WTC11 (cell line): ENCODE data around the gene IGSF9.

Experiments
- FOXP1 ChIP-seq: sonication (generic); formaldehyde crosslinking; IDR thresholded peaks from 2 replicates; pipeline ENCODE4 v1.8.0; 2022; ENCODE audit warnings: missing genetic modification reagents, mild to moderate bottlenecking, moderate library complexity, borderline replicate concordance
- NFYB ChIP-seq: sonication (generic); formaldehyde crosslinking; conservative IDR thresholded peaks from 2 replicates; pipeline ENCODE4 v1.8.0; 2022; ENCODE audit warnings: low read depth, missing genetic modification reagents
- SMAD4 ChIP-seq: sonication (generic); formaldehyde crosslinking; IDR thresholded peaks from 2 replicates; pipeline ENCODE4 v1.8.0; 2022; ENCODE audit warnings: mild to moderate bottlenecking, missing genetic modification reagents
- ZBTB21 ChIP-seq: sonication (generic); formaldehyde crosslinking; IDR thresholded peaks from 2 replicates; pipeline ENCODE4 v1.8.1; 2023; ENCODE audit warnings: mild to moderate bottlenecking, missing genetic modification reagents, borderline replicate concordance
- ZNF121 ChIP-seq: sonication (generic); formaldehyde crosslinking; IDR thresholded peaks from 2 replicates; pipeline ENCODE4 v1.8.0; 2023; ENCODE audit warnings: missing genetic modification reagents
- TF ChIP-seq, protein P1 (sequence below): sonication (generic); formaldehyde crosslinking; conservative IDR thresholded peaks from 2 replicates; pipeline ENCODE4 v1.8.1; 2023; ENCODE audit warnings: mild to moderate bottlenecking, low read depth, missing genetic modification reagents, moderate library complexity
- TF ChIP-seq, protein P2 (sequence below): fragments of 200-600 bp; IDR thresholded peaks from 2 replicates; pipeline ENCODE4 v1.8.0; 2022; ENCODE audit warnings: antibody characterized with exemption
- TF ChIP-seq, protein P3 (sequence below): sonication (generic); formaldehyde crosslinking; IDR thresholded peaks from 2 replicates; pipeline ENCODE4 v1.8.1; 2023; ENCODE audit warnings: mild to moderate bottlenecking, missing genetic modification reagents, borderline replicate concordance
- TF ChIP-seq, protein P4 (sequence below): sonication (generic); formaldehyde crosslinking; IDR thresholded peaks from 2 replicates; pipeline ENCODE4 v1.8.1; 2022; ENCODE audit warnings: mild to moderate bottlenecking, moderate library complexity, missing genetic modification reagents

DNA sequence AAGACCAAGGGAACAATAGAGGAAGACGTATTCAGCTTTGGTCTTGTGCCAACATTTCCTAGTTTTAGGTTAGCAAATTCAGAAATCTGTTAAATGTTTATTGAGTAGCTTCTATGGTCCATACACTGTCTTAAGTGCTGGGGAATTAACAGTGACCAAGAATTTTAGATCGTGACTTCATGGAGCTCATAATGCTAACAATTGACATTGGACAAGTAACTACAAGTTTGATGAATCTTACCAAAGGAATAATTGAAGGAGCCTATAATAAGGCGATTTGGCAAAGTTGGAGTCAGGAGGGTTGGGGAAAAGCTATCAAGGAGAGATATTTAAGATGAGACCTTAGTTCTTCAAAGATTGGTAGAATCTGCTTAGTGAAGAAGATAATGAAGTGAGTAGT lies 10.0 kb upstream of the IGSF9 start:
- no peak for TF ChIP-seq FOXP1
- TF ChIP-seq, protein P1, sequence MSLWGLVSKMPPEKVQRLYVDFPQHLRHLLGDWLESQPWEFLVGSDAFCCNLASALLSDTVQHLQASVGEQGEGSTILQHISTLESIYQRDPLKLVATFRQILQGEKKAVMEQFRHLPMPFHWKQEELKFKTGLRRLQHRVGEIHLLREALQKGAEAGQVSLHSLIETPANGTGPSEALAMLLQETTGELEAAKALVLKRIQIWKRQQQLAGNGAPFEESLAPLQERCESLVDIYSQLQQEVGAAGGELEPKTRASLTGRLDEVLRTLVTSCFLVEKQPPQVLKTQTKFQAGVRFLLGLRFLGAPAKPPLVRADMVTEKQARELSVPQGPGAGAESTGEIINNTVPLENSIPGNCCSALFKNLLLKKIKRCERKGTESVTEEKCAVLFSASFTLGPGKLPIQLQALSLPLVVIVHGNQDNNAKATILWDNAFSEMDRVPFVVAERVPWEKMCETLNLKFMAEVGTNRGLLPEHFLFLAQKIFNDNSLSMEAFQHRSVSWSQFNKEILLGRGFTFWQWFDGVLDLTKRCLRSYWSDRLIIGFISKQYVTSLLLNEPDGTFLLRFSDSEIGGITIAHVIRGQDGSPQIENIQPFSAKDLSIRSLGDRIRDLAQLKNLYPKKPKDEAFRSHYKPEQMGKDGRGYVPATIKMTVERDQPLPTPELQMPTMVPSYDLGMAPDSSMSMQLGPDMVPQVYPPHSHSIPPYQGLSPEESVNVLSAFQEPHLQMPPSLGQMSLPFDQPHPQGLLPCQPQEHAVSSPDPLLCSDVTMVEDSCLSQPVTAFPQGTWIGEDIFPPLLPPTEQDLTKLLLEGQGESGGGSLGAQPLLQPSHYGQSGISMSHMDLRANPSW (CRISPR knock-in tag): no peak
- no peak for TF ChIP-seq ZBTB21
- TF ChIP-seq ZNF121 (CRISPR knock-in tag): no peak
- TF ChIP-seq, protein P2, sequence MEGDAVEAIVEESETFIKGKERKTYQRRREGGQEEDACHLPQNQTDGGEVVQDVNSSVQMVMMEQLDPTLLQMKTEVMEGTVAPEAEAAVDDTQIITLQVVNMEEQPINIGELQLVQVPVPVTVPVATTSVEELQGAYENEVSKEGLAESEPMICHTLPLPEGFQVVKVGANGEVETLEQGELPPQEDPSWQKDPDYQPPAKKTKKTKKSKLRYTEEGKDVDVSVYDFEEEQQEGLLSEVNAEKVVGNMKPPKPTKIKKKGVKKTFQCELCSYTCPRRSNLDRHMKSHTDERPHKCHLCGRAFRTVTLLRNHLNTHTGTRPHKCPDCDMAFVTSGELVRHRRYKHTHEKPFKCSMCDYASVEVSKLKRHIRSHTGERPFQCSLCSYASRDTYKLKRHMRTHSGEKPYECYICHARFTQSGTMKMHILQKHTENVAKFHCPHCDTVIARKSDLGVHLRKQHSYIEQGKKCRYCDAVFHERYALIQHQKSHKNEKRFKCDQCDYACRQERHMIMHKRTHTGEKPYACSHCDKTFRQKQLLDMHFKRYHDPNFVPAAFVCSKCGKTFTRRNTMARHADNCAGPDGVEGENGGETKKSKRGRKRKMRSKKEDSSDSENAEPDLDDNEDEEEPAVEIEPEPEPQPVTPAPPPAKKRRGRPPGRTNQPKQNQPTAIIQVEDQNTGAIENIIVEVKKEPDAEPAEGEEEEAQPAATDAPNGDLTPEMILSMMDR: no peak
- TF ChIP-seq SMAD4 (CRISPR knock-in tag): no peak
- TF ChIP-seq, protein P3, sequence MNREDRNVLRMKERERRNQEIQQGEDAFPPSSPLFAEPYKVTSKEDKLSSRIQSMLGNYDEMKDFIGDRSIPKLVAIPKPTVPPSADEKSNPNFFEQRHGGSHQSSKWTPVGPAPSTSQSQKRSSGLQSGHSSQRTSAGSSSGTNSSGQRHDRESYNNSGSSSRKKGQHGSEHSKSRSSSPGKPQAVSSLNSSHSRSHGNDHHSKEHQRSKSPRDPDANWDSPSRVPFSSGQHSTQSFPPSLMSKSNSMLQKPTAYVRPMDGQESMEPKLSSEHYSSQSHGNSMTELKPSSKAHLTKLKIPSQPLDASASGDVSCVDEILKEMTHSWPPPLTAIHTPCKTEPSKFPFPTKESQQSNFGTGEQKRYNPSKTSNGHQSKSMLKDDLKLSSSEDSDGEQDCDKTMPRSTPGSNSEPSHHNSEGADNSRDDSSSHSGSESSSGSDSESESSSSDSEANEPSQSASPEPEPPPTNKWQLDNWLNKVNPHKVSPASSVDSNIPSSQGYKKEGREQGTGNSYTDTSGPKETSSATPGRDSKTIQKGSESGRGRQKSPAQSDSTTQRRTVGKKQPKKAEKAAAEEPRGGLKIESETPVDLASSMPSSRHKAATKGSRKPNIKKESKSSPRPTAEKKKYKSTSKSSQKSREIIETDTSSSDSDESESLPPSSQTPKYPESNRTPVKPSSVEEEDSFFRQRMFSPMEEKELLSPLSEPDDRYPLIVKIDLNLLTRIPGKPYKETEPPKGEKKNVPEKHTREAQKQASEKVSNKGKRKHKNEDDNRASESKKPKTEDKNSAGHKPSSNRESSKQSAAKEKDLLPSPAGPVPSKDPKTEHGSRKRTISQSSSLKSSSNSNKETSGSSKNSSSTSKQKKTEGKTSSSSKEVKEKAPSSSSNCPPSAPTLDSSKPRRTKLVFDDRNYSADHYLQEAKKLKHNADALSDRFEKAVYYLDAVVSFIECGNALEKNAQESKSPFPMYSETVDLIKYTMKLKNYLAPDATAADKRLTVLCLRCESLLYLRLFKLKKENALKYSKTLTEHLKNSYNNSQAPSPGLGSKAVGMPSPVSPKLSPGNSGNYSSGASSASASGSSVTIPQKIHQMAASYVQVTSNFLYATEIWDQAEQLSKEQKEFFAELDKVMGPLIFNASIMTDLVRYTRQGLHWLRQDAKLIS (CRISPR knock-in tag): no peak
- no peak for TF ChIP-seq NFYB
- TF ChIP-seq, protein P4, sequence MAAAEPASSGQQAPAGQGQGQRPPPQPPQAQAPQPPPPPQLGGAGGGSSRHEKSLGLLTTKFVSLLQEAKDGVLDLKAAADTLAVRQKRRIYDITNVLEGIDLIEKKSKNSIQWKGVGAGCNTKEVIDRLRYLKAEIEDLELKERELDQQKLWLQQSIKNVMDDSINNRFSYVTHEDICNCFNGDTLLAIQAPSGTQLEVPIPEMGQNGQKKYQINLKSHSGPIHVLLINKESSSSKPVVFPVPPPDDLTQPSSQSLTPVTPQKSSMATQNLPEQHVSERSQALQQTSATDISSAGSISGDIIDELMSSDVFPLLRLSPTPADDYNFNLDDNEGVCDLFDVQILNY (CRISPR knock-in tag): no peak
